WTC11 (cell line): Measurements from ENCODE around the gene SLC37A3. TPM values are rescaled to one million over a fixed set of nuclear protein-coding genes. Genes with fewer than 3 reads are reported as not detected.
A peak's percentile ranks its signal among the peaks of the same experiment; 100 is the strongest.

Source experiments
- ATAC-seq: fragments of 200-7000 bp; cut with Tn5 transposase; 2 replicates; pipeline ENCODE4 v1.10.0; 2021; ENCODE audit warnings: mild to moderate bottlenecking, moderate library complexity
- CTCF ChIA-PET: fragments of 300-600 bp; sonication (Branson Sonifier 250); formaldehyde crosslinking; loops from one replicate; lab custom pipeline; 2021; ENCODE audit warnings: antibody characterized with exemption; lab: Charles Lee
- POLR2A ChIA-PET: fragments of 350-600 bp; sonication (Branson Sonifier 250); formaldehyde crosslinking; loops from one replicate; lab custom pipeline; 2021; ENCODE audit warnings: antibody characterized with exemption; lab: Charles Lee
- DNase-seq: peaks from one replicate; pipeline ENCODE4 v3.0.0; 2021; ENCODE audit warnings: low spot score
- H3K27ac Mint-ChIP-seq: 2 replicates; pipeline ENCODE4 v1.8.0; 2021; ENCODE audit warnings: mixed read lengths
- H3K27me3 Mint-ChIP-seq: 2 replicates; pipeline ENCODE4 v1.8.0; 2021; ENCODE audit warnings: low read depth, mild to moderate bottlenecking, moderate library complexity, mixed read lengths
- H3K36me3 Mint-ChIP-seq: 2 replicates; pipeline ENCODE4 v1.8.0; 2021; ENCODE audit warnings: mixed read lengths
- H3K4me1 Mint-ChIP-seq: 2 replicates; pipeline ENCODE4 v1.8.0; 2022; ENCODE audit warnings: mixed read lengths
- H3K4me3 Mint-ChIP-seq: 2 replicates; pipeline ENCODE4 v1.8.0; 2021; ENCODE audit warnings: mild to moderate bottlenecking, moderate library complexity, mixed read lengths
- H3K9me3 Mint-ChIP-seq: 2 replicates; pipeline ENCODE4 v1.8.0; 2021; ENCODE audit warnings: mixed read lengths
- GRHL2 ChIP-seq: fragments of 250-450 bp; sonication (Bioruptor Pico); IDR thresholded peaks from 2 replicates; pipeline ENCODE4 v1.8.0; 2022; ENCODE audit warnings: mild to moderate bottlenecking, moderate library complexity; ENCODE audit not compliant: insufficient replicate concordance, severe bottlenecking
- IRF2 ChIP-seq: sonication (generic); formaldehyde crosslinking; IDR thresholded peaks from 2 replicates; pipeline ENCODE4 v1.8.0; 2022; ENCODE audit warnings: low read depth, missing genetic modification reagents, borderline replicate concordance
- JUN ChIP-seq: sonication (generic); formaldehyde crosslinking; IDR thresholded peaks from 2 replicates; pipeline ENCODE4 v1.8.0; 2023; ENCODE audit warnings: mild to moderate bottlenecking, missing genetic modification reagents
- NR2C2 ChIP-seq: sonication (generic); formaldehyde crosslinking; IDR thresholded peaks from 2 replicates; pipeline ENCODE4 v1.8.0; 2022; ENCODE audit warnings: mild to moderate bottlenecking, missing genetic modification reagents
- PREB ChIP-seq: sonication (generic); formaldehyde crosslinking; IDR thresholded peaks from 2 replicates; pipeline ENCODE4 v1.8.1; 2022; ENCODE audit warnings: mild to moderate bottlenecking, missing genetic modification reagents, moderate library complexity, borderline replicate concordance
- ZNF121 ChIP-seq: sonication (generic); formaldehyde crosslinking; IDR thresholded peaks from 2 replicates; pipeline ENCODE4 v1.8.0; 2023; ENCODE audit warnings: missing genetic modification reagents
- ZNF232 ChIP-seq: sonication (generic); formaldehyde crosslinking; IDR thresholded peaks from 2 replicates; pipeline ENCODE4 v1.8.0; 2022; ENCODE audit warnings: mild to moderate bottlenecking, missing genetic modification reagents
- total RNA-seq: library from RNA; stranded (reverse); gene quantifications from 3 replicates; pipeline ENCODE4 v1.2.3, GENCODE V29; 2021
- TF ChIP-seq, protein P1 (sequence below): fragments of 250-450 bp; sonication (Bioruptor Pico); IDR thresholded peaks from 2 replicates; pipeline ENCODE4 v1.9.0; 2021; ENCODE audit warnings: mild to moderate bottlenecking, borderline replicate concordance
- TF ChIP-seq, protein P2 (sequence below): sonication (generic); formaldehyde crosslinking; IDR thresholded peaks from 2 replicates; pipeline ENCODE4 v1.8.0; 2023; ENCODE audit warnings: missing genetic modification reagents, mild to moderate bottlenecking, borderline replicate concordance

The SLC37A3 gene
- total RNA-seq, 1 experiment from 2014 or later: 54.8 TPM

GRCh38 chr7:140389445-140389844 lies 8.9 kb downstream of the SLC37A3 start (continued):
- TF ChIP-seq PREB (no peak), GRHL2 (no peak), NR2C2 (CRISPR knock-in tag) (no peak)
- TF ChIP-seq, protein P1, sequence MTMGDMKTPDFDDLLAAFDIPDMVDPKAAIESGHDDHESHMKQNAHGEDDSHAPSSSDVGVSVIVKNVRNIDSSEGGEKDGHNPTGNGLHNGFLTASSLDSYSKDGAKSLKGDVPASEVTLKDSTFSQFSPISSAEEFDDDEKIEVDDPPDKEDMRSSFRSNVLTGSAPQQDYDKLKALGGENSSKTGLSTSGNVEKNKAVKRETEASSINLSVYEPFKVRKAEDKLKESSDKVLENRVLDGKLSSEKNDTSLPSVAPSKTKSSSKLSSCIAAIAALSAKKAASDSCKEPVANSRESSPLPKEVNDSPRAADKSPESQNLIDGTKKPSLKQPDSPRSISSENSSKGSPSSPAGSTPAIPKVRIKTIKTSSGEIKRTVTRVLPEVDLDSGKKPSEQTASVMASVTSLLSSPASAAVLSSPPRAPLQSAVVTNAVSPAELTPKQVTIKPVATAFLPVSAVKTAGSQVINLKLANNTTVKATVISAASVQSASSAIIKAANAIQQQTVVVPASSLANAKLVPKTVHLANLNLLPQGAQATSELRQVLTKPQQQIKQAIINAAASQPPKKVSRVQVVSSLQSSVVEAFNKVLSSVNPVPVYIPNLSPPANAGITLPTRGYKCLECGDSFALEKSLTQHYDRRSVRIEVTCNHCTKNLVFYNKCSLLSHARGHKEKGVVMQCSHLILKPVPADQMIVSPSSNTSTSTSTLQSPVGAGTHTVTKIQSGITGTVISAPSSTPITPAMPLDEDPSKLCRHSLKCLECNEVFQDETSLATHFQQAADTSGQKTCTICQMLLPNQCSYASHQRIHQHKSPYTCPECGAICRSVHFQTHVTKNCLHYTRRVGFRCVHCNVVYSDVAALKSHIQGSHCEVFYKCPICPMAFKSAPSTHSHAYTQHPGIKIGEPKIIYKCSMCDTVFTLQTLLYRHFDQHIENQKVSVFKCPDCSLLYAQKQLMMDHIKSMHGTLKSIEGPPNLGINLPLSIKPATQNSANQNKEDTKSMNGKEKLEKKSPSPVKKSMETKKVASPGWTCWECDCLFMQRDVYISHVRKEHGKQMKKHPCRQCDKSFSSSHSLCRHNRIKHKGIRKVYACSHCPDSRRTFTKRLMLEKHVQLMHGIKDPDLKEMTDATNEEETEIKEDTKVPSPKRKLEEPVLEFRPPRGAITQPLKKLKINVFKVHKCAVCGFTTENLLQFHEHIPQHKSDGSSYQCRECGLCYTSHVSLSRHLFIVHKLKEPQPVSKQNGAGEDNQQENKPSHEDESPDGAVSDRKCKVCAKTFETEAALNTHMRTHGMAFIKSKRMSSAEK (CRISPR knock-in tag): no peak

DNA sequence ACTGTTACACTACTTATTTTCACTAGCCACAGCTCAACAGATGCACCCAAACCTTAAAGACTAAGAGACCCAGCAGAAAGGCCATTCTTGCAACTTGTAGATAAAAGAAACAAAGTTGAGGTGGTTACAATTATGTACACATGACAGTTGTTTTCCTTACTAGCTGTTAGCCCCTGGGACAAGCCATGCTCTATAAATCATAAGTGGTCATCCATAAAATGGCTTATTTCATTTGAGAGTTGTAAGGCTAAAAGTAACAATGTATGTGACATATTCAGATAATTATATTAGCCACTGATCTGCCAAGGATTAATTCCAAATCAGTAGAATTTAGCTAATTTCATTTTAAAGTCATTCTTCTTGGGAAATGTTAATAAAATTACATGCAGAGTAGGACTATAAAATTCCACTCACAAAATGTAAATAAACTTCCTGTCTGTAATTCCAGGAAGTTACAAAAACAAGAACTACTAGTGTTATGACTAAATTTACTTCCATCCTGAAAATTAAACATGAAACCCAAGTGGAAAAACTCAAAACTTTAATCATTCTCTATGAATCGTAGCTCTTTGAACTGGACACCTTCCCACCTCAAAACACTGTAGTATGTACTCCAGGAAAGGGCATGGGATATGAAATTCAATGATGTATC lies 13.3 kb downstream of the SLC37A3 start:
- POLR2A ChIA-PET: no interaction called here

GRCh38 chr7:140383954-140384713 lies 14.2 kb downstream of the SLC37A3 start:
- TF ChIP-seq, protein P2, sequence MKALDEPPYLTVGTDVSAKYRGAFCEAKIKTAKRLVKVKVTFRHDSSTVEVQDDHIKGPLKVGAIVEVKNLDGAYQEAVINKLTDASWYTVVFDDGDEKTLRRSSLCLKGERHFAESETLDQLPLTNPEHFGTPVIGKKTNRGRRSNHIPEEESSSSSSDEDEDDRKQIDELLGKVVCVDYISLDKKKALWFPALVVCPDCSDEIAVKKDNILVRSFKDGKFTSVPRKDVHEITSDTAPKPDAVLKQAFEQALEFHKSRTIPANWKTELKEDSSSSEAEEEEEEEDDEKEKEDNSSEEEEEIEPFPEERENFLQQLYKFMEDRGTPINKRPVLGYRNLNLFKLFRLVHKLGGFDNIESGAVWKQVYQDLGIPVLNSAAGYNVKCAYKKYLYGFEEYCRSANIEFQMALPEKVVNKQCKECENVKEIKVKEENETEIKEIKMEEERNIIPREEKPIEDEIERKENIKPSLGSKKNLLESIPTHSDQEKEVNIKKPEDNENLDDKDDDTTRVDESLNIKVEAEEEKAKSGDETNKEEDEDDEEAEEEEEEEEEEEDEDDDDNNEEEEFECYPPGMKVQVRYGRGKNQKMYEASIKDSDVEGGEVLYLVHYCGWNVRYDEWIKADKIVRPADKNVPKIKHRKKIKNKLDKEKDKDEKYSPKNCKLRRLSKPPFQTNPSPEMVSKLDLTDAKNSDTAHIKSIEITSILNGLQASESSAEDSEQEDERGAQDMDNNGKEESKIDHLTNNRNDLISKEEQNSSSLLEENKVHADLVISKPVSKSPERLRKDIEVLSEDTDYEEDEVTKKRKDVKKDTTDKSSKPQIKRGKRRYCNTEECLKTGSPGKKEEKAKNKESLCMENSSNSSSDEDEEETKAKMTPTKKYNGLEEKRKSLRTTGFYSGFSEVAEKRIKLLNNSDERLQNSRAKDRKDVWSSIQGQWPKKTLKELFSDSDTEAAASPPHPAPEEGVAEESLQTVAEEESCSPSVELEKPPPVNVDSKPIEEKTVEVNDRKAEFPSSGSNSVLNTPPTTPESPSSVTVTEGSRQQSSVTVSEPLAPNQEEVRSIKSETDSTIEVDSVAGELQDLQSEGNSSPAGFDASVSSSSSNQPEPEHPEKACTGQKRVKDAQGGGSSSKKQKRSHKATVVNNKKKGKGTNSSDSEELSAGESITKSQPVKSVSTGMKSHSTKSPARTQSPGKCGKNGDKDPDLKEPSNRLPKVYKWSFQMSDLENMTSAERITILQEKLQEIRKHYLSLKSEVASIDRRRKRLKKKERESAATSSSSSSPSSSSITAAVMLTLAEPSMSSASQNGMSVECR (CRISPR knock-in tag): no peak
- TF ChIP-seq ZNF232 (CRISPR knock-in tag) (no peak), IRF2 (CRISPR knock-in tag) (no peak), JUN (CRISPR knock-in tag) (no peak), ZNF121 (CRISPR knock-in tag) (peak; percentile 63; the same call in 1 of the 2 replicates)
- POLR2A ChIA-PET: no interaction called here
- peaks cover 28% of the 10 kb centered on the region for H3K36me3 Mint-ChIP-seq
- H3K27ac Mint-ChIP-seq: peak overlapping the region; percentile 72; the same call in 1 of the 2 replicates
- ATAC-seq (no peak), DNase-seq (no peak)
- H3K9me3 Mint-ChIP-seq: no peaks in the 10 kb centered on the region
- no peaks in the 10 kb centered on the region for H3K4me1 Mint-ChIP-seq
- CTCF ChIA-PET: interaction anchor here (1.2 to 1.5 kb wide), 2 partner anchors 60 to 93 kb away, joined by 3 to 5 read pairs; no protein-coding TSS in a partner anchor
- H3K27me3 Mint-ChIP-seq: no peaks in the 10 kb centered on the region
- no peak overlapping the region for H3K4me3 Mint-ChIP-seq

More for the DNA sequence above, 13.3 kb downstream of the SLC37A3 start:
- peak overlapping the region; percentile 72 for H3K27ac Mint-ChIP-seq
- no peaks in the 10 kb centered on the region for H3K27me3 Mint-ChIP-seq
- TF ChIP-seq, protein P1 (CRISPR knock-in tag): no peak
- H3K4me1 Mint-ChIP-seq: no peaks in the 10 kb centered on the region
- ATAC-seq: no peak
- peaks cover 19% of the 10 kb centered on the region for H3K36me3 Mint-ChIP-seq
- CTCF ChIA-PET: interaction anchor here (1.2 kb wide), 1 partner anchor 92 kb away, joined by 3 read pairs; no protein-coding TSS in a partner anchor
- H3K9me3 Mint-ChIP-seq: no peaks in the 10 kb centered on the region
- DNase-seq: no peak
- H3K4me3 Mint-ChIP-seq: no peak overlapping the region
